Measurements from ENCODE around the gene SLC39A11.

The SLC39A11 gene

DNA sequence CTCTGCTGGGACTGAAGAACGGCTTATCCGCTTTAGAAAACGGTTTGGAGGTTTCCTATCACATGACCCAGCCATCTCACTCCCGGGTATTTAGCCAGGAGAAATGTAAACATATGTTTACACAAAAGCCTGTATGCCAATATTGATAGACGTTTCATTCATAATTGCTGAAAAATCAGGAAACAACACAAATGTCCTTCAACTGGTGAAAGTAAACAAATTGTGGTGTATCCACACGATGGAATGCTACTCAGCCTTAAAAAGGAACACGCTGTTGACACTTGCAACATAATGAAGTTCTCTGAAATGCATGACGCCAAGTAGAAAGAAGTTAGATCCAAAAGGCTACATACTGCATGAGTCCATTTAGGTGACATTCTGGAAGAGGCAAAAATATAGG is 157.6 kb downstream of the SLC39A11 start:
- CTCF ChIA-PET = no interaction called here
- DNase-seq (ENCODE audit: extremely low spot score) = no peak
- POLR2A ChIA-PET = no interaction called here

DNA sequence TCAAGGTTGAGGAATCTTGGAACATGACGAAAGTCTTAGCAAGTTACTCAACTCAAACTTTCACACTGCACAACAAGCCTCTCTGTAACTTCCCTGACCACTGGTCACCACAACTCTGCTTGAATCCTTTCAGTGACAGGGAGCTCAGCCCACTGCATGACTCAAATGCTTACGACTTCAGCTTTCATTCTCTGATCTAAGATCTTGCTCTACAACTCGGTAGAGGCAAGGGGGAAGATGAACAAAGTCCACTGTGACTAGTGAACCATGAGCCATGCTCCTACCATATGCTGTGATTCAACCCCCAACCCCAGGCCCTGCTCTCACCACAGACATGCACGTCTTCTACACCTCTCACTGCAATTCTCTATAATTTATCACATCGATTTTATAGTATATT is 160.9 kb downstream of the SLC39A11 start:
- ChIA-PET POLR2A (no interaction called here), CTCF (no interaction called here)
- no peak for DNase-seq (ENCODE audit: extremely low spot score)

More for the DNA sequence above, 157.6 kb downstream of the SLC39A11 start:
- TF ChIP-seq SP1 (IDR thresholded peaks at IDR 0.05) (no peak), ZNF384 (IDR thresholded peaks at IDR 0.05) (no peak), HDGF (IDR thresholded peaks at IDR 0.05; ENCODE audit: borderline replicate concordance) (no peak), L3MBTL2 (conservative IDR thresholded peaks at IDR 0.05) (no peak), FOXA1 (IDR thresholded peaks at IDR 0.05) (no peak), FOXK2 (IDR thresholded peaks at IDR 0.05) (no peak), BHLHE40 (IDR thresholded peaks at IDR 0.05; ENCODE audit: borderline replicate concordance) (no peak), CTBP1 (IDR thresholded peaks at IDR 0.05; ENCODE audit: borderline replicate concordance) (no peak)
- TF ChIP-seq, protein P1, sequence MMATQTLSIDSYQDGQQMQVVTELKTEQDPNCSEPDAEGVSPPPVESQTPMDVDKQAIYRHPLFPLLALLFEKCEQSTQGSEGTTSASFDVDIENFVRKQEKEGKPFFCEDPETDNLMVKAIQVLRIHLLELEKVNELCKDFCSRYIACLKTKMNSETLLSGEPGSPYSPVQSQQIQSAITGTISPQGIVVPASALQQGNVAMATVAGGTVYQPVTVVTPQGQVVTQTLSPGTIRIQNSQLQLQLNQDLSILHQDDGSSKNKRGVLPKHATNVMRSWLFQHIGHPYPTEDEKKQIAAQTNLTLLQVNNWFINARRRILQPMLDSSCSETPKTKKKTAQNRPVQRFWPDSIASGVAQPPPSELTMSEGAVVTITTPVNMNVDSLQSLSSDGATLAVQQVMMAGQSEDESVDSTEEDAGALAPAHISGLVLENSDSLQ (IDR thresholded peaks at IDR 0.05) = no peak

DNA sequence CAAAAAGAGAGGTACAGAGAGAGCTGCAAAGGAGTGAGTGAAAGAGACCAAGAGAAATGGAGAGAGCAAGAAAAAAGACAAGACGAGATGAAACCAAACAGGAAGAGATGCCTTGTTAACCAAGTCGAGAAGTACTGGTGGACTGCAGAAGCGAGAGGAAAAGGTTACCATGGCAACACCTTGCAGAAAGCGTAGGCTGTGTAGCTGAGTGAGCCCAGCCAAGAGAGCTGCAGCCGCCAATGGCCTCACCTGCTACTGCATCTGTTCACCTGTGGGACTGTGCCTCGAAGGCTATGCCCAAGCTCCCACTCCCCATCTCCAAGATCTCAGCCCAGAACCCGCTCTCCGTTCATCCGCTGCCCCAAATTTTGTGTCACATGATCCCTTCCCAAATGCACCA is 161.3 kb downstream of the SLC39A11 start:
- CTCF ChIA-PET = no interaction called here

More for the DNA sequence above, 160.9 kb downstream of the SLC39A11 start:
- TF ChIP-seq CTBP1 (IDR thresholded peaks at IDR 0.05; ENCODE audit: borderline replicate concordance) = no peak
- no peak for TF ChIP-seq SP1 (IDR thresholded peaks at IDR 0.05)
- no peak for TF ChIP-seq L3MBTL2 (conservative IDR thresholded peaks at IDR 0.05)
- TF ChIP-seq, protein P1 (IDR thresholded peaks at IDR 0.05) = no peak

DNA sequence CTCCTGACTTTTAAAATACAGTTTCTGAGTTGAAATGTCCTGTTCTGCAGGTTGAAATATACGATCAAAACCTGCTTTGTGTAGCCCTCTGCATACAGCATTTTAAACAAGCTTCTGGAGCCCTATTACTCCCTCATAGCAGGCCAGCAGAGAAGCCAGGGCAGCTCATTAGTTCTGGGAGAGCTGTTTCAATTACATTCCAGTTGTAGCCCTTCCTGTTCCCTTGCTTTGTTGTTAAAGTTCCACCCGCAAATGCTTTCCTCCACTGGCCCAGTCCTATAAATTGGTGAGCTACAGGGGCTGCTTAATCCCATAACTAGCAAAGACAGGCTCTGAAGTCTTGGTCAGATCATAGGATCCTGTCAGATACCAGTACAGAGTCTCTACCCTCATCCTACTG is 162.5 kb downstream of the SLC39A11 start:
- CTCF ChIA-PET = no interaction called here
- POLR2A ChIA-PET = no interaction called here
- no peak for DNase-seq (ENCODE audit: extremely low spot score)

More for the DNA sequence above, 161.3 kb downstream of the SLC39A11 start:
- TF ChIP-seq, protein P1 (IDR thresholded peaks at IDR 0.05) = no peak
- no peak for TF ChIP-seq CTBP1 (IDR thresholded peaks at IDR 0.05; ENCODE audit: borderline replicate concordance)
- no peak for TF ChIP-seq NFRKB (IDR thresholded peaks at IDR 0.05)
- no peak for DNase-seq (ENCODE audit: extremely low spot score)
- POLR2A ChIA-PET = no interaction called here

DNA sequence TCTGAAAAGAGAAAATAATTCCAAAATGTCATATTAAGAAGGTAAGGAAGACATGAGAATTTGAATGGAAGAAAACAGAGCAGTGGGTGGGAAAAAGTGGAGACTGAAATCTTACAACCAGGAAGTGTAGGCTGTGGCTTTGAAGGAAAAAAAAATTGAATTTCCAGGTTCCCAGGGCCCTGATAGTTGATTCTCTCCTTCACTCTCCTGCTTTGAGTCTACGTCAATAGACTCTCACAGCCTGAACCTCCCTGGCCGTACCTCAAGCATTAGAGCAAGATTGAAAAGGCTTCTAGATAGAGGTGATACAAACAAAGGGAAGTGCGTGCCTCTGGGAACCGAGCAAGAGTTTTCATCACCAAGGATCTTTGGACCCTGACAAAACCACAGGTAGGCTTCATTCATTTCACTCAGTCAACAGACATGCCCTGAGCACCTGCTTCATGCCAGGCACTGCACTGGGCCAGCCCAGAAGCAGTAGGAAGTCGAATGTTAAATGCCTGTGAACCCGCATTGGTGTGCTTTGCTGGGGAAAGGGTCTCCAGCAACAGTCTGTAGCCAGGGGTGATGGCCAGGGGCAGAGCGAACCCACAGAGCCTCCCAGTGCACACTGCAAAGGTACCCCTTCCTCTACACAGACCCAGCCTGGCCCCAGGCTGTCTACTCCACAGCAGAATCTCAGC is 163.9 kb downstream of the SLC39A11 start:
- DNase-seq (ENCODE audit: extremely low spot score) = no peak
- CTCF ChIA-PET = no interaction called here
- POLR2A ChIA-PET = no interaction called here
- TF ChIP-seq BHLHE40 (IDR thresholded peaks at IDR 0.05; ENCODE audit: borderline replicate concordance) = no peak
- TF ChIP-seq FOXM1 (IDR thresholded peaks at IDR 0.05; ENCODE audit: borderline replicate concordance) = no peak
- TF ChIP-seq L3MBTL2 (conservative IDR thresholded peaks at IDR 0.05) = no peak
- no peak for TF ChIP-seq LEF1 (IDR thresholded peaks at IDR 0.05; ENCODE audit: borderline replicate concordance)
- no peak for TF ChIP-seq SUZ12 (IDR thresholded peaks at IDR 0.05)
- TF ChIP-seq NFRKB (IDR thresholded peaks at IDR 0.05) = no peak
- TF ChIP-seq ARNT (IDR thresholded peaks at IDR 0.05) = no peak
- no peak for TF ChIP-seq ELF4 (IDR thresholded peaks at IDR 0.05)
- no peak for TF ChIP-seq CTBP1 (IDR thresholded peaks at IDR 0.05; ENCODE audit: borderline replicate concordance)
- no peak for TF ChIP-seq ZNF384 (IDR thresholded peaks at IDR 0.05)
- TF ChIP-seq, protein P1 (IDR thresholded peaks at IDR 0.05) = no peak
- TF ChIP-seq TARDBP (IDR thresholded peaks at IDR 0.05) = no peak
- TF ChIP-seq FOXA1 (IDR thresholded peaks at IDR 0.05) = no peak

More for the DNA sequence above, 162.5 kb downstream of the SLC39A11 start:
- TF ChIP-seq ZNF384 (IDR thresholded peaks at IDR 0.05) = no peak
- no peak for TF ChIP-seq FOXA1 (IDR thresholded peaks at IDR 0.05)

DNA sequence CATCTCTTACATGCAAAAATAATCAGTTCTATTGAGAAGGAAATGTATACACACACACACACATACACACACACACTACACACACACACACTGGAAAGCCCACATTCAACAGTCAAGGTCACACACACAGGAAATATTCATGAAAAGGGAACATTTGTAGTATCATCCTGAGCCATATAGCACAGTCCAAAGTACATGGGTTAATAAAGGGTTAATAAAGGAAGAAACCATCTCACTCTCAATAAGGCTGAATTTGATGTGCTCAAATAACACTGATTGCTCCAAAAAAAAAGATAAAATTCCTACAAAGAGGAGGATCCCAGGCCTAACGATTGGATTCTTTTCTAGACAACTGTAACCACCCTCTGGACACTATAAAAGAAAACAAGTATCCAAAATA is 164.7 kb downstream of the SLC39A11 start:
- ChIA-PET CTCF (no interaction called here), POLR2A (no interaction called here)
- no peak for DNase-seq (ENCODE audit: extremely low spot score)
- TF ChIP-seq NFRKB (IDR thresholded peaks at IDR 0.05) (no peak), ELF4 (IDR thresholded peaks at IDR 0.05) (no peak), BHLHE40 (IDR thresholded peaks at IDR 0.05; ENCODE audit: borderline replicate concordance) (no peak), SUZ12 (IDR thresholded peaks at IDR 0.05) (no peak), LEF1 (IDR thresholded peaks at IDR 0.05; ENCODE audit: borderline replicate concordance) (no peak), FOXM1 (IDR thresholded peaks at IDR 0.05; ENCODE audit: borderline replicate concordance) (no peak), L3MBTL2 (conservative IDR thresholded peaks at IDR 0.05) (no peak), HDGF (IDR thresholded peaks at IDR 0.05; ENCODE audit: borderline replicate concordance) (no peak)
- TF ChIP-seq, protein P1 (IDR thresholded peaks at IDR 0.05) = no peak
